ENCODE results near the gene SORCS2.

The SORCS2 gene

GRCh38 chr4:7790999-7791398 is 598.7 kb downstream of the SORCS2 start:
- TF ChIP-seq MYC (IDR thresholded peaks at IDR 0.05; ENCODE audit: low read depth, low read length) (no peak), CTCF (IDR thresholded peaks at IDR 0.05; ENCODE audit: low read depth, low read length) (no peak), POLR2A (IDR thresholded peaks at IDR 0.05; ENCODE audit: extremely low read depth, insufficient read length) (no peak)
- TF ChIP-seq, protein P1, sequence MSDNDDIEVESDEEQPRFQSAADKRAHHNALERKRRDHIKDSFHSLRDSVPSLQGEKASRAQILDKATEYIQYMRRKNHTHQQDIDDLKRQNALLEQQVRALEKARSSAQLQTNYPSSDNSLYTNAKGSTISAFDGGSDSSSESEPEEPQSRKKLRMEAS (IDR thresholded peaks at IDR 0.05; ENCODE audit: low read depth, low read length), result no peak
- no peak overlapping the region for H3K4me3 ChIP-seq (ENCODE audit: low read depth, low read length)
- no peak for DNase-seq (ENCODE audit: low read depth)
